Hippocampal formation (tissue), 2 donors: Measurements from ENCODE around the gene ELP4.

Source experiments
- DNase-seq, 2 donors: peaks; one replicate each; lab custom pipeline; 2025; lab: John Stamatoyannopoulos, UW

The ELP4 gene

GRCh38 chr11:31800398-31801265, 291.1 kb downstream of the ELP4 start:
- no peak for DNase-seq

DNA sequence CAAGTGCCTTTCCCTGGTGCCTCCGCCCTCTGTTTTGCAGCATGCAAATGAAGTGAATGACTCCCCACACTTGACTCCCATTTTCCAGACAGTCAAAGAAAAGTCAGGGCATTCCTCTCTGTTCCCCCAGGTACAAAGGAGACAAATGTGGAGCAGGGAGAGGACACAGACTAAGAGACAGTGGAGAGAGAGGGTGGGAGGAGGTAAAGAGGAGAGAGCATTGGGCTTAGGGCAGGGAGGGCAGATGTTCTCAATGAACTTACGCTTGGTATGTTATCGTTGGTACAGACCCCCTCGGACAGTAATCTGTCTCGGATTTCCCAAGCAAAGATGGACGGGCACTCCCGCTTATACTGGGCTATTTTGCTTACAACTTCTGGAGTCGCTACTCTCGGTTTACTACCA, 291.7 kb downstream of the ELP4 start:
- DNase-seq: no peak

- no peak for DNase-seq
These were observed 292.5 kb downstream of the ELP4 start for GRCh38 chr11:31802000-31802551.

- no peak for DNase-seq
These were observed 293.0 kb downstream of the ELP4 start for GRCh38 chr11:31802609-31802989.

GRCh38 chr11:31802990-31803812, 293.6 kb downstream of the ELP4 start:
- DNase-seq: no peak

DNA sequence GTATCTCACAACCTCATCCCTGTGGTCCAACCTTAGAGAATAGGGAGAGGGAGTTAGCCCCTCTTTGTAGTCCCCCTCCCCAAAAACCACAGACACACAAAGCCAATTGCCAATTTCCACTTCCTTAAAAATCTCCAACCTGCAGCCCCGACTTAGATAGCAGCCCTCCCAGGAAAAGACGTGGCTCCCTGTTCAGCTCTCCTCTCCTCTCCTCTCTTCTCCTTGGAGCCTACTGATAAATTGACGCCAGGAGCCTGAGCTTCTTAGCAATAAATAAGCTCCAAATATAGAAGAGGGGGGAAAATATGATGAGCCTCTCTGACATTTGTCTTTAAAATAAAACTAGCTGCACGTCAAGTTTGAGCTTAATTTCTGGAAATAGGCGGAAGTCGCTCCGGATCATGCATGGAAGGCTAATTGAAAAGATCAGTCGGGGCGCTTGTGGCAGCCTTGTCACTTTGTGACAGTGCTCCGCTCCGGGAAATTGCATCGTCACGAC, 294.3 kb downstream of the ELP4 start:
- DNase-seq: no peak

GRCh38 chr11:31804312-31805036, 294.9 kb downstream of the ELP4 start:
- DNase-seq: no peak

- no peak for DNase-seq
These were observed 295.6 kb downstream of the ELP4 start for GRCh38 chr11:31805037-31805628.

GRCh38 chr11:31805629-31806185, 296.1 kb downstream of the ELP4 start:
- DNase-seq: no peak

- DNase-seq: no peak
These were observed 296.8 kb downstream of the ELP4 start for GRCh38 chr11:31806186-31806927.

DNA sequence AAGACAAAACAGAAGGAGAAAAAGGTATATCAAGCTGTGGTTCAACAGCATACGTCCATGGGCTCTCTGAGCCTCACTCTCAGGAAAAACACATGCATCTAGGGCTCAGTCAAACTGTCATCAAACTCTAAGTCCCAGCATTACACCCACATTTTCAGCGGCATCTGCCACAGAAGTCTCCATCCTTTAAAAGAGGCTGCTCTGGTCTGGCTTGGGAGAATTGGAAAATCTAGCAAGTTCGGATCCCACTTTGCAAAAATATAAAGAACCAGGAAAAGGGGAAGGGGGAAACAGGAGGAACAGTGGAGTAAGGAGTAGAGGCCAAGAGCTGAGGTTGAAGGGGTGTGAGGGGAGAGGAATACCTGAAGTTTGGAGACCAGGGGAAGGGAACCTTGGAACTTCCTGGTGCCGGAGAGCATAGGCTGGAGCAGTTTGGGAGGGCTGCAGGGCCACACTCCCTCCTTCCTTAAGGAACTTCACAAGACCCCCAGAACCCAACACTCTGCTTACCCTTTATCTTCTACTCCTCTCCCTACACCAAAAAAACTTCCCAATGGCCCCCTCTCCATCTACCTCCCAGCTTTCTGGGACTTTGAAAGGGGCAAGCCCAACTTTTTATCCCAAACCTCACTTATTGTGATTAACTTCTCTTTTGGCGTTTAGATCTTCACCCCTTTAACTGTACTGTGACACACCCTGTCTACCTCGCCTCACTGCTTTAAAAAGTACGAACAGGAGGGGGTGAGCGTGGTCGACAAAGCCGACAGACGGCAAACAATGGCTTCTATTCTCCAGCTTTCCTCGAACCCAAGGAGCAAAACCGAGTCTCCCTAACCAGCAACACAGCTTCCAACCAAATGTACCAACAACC, 297.6 kb downstream of the ELP4 start:
- no peak for DNase-seq

DNA sequence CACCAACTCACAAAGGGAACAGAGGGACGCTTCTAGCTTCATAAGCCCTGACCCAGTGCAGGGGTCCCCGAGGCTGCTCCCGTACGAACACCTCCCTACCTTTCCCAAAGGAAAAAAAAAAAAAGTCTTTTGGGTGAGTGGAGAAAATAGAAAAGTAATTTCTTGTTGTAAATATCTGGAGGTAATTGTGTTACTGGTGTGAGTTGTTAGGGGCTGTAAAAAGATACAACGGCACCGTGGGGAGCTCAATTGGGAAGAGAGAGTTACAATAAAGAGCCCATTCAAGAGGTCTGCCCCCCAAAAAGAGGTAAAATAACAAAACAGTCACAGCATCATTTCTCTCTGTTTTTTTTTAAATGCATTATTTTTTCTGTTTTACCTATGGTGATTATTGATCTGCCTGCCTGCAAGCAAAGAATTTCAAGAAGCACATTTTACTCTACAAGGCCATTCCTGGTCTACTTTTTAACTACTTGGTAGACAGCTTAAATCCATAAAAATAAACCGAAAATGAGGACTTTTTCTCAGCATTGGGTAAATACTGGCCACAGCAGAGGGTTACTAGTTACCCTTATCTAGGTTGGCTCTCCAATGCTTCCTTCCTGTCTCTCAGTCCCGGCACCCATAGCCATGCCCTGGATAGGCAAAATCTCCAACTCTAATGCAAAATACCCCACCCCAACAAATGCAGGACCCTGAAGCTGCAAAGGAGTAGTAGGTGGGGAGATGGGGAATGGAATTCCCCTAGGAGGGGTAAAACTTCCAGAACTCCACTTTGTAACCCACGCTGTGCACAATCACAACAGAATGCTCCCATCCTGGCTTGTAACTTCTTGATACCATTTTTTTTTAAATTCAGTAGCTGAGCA, 298.5 kb downstream of the ELP4 start:
- DNase-seq: no peak

DNA sequence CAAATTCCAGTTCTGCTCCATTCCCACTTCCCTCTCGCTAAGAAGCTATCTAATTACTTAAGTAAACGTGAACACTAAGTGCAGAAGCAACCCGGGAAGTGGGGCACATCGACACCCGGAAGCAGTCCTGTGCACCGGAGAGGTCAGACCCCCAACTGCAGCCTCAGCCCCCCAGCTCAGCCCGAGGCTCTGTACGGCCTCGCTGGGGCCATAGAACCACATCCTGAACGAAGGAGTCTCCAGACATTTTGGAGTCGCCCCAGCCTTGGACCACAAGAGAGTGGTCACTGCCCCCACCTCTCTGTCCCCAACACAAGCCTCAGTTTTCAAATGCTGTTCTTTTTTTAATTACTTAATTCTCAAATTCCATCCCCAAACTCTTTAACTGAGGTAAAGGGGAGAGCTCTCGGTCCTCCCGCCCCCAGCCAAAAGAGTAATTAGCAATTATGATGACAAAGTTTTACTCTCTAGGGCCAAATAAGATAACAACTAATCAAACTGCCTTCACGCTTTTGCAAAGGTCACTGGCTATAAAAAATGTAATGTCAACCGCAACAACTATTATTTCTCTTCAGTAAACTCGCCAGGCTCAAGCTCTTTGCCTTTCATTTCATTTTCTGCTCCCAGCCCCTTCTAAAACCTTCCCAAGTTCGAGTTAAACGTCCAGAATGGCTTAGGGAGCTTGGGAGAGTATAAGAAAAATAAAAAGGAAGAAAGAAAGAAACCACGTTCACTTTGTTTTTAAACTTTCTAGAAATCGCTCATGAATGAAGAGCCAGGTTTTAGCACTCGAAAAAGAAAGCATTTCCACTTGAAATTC, 299.4 kb downstream of the ELP4 start:
- DNase-seq: no peak

DNA sequence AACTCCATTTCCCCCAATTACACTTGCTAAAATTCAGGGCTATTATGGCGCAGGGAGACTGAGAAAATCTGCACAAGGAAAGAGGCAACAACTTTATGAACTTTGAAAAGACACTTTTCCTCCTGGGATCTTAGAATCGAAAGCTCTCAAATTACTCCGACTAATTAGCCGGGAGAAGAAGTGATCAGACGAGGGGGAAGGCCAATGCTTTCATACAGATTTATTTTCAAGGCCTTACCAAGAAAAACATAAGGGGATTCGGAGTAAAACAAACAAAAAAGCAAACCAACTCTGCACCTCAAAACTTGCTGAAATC, 299.9 kb downstream of the ELP4 start:
- no peak for DNase-seq

- no peak for DNase-seq
These were observed 300.6 kb downstream of the ELP4 start for GRCh38 chr11:31809857-31810778.

GRCh38 chr11:31810779-31811647, 301.4 kb downstream of the ELP4 start, which contains the start of gene PAX6:
PAX6 (minus strand) TSS chr11:31811322; CDS start chr11:31806411, 4,911 bp downstream.
- DNase-seq: peak; percentile 55 to 78
